Measurements from ENCODE around the gene ADAD2.

DNA sequence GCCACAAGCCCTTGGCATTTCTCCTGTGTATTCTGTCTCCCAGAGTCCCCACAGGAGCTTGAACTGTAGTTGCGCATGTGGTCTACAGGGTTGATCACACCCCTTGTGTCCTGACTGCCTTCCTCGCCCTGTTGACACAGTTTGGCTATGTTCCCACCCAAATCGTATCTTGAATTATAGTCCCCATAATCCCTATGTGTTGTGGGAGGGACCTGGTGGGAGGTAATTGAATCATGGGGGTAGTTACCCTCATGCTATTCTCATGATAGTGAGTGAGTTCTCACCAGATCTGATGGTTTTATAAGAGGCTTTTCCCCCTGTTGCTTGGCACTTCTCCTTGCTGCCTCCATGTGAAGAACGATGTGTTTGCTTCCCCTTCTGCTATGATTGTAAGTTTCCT is 21.2 kb downstream of the ADAD2 start:
- TF ChIP-seq, protein P1, sequence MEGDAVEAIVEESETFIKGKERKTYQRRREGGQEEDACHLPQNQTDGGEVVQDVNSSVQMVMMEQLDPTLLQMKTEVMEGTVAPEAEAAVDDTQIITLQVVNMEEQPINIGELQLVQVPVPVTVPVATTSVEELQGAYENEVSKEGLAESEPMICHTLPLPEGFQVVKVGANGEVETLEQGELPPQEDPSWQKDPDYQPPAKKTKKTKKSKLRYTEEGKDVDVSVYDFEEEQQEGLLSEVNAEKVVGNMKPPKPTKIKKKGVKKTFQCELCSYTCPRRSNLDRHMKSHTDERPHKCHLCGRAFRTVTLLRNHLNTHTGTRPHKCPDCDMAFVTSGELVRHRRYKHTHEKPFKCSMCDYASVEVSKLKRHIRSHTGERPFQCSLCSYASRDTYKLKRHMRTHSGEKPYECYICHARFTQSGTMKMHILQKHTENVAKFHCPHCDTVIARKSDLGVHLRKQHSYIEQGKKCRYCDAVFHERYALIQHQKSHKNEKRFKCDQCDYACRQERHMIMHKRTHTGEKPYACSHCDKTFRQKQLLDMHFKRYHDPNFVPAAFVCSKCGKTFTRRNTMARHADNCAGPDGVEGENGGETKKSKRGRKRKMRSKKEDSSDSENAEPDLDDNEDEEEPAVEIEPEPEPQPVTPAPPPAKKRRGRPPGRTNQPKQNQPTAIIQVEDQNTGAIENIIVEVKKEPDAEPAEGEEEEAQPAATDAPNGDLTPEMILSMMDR (IDR thresholded peaks at IDR 0.05): no peak
- TF ChIP-seq EZH2 (IDR thresholded peaks at IDR 0.05) (no peak), EZH2phosphoT487 (IDR thresholded peaks at IDR 0.05) (no peak)
